NAMALWA (cell line): ENCODE results near the gene MAP4K4.

Source experiments
- DNase-seq: peaks from one replicate; pipeline ENCODE4 v3.0.0-alpha.2; 2015; ENCODE audit warnings: low spot score

Gene MAP4K4

GRCh38 chr2:101841679-101842327, 144.3 kb downstream of the MAP4K4 start:
- no peak for DNase-seq

DNA sequence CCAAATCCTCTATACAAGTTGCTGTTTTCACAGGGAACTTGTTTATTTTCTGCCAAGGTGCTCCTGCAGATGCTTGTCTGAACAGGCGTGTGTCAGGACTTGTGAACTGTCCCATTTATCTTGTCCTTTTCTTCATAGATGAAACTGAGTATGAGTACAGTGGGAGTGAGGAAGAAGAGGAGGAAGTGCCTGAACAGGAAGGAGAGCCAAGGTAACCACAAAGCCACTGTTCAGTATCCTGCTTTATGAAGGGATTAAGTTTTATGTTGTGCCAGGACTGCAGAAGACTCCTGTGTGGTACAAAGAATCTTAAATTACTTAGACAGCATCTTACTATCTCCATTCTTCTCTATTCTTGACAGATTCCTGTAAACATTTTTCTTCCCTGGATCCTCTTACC, 145.0 kb downstream of the MAP4K4 start:
- DNase-seq: no peak

GRCh38 chr2:101843048-101843447, 145.5 kb downstream of the MAP4K4 start:
- no peak for DNase-seq

GRCh38 chr2:101843471-101843870, 146.0 kb downstream of the MAP4K4 start:
- no peak for DNase-seq

DNA sequence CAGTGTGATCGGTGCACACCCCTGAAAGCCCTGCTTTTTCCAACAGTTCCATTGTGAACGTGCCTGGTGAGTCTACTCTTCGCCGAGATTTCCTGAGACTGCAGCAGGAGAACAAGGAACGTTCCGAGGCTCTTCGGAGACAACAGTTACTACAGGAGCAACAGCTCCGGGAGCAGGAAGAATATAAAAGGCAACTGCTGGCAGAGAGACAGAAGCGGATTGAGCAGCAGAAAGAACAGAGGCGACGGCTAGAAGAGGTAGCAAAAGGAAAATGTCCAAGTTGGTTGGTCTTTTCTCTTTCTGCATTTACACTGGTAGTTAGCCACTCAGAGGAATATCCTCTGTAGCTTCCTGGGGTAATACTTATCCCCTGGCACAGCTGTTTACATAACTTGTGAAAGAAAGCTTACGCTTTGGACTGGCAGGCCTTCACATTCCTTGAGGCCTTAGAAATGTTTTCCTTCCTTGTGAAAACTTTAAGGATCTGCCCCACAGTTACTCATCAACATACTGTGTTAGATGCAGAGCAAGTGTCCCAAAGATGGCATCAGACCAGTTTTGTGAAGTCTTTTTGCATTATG, 146.6 kb downstream of the MAP4K4 start:
- DNase-seq: no peak

DNA sequence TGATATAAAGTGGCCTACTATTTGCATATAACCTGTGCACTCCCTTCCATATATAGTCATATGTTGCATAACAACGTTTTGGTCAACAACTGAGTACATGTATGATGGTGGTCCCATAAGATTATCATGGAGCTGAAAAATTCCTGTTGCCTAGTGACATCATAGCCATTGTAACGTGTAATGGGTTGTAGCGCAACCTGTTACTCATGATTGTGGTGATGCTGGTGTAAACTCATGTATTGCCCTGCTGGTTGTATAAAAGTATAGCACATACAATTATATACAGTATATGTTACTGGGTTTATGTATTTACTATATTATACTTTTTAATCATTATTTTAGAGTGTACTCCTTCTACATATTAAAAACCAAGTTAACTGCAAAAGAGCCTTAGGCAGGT, 149.5 kb downstream of the MAP4K4 start:
- DNase-seq: no peak

DNA sequence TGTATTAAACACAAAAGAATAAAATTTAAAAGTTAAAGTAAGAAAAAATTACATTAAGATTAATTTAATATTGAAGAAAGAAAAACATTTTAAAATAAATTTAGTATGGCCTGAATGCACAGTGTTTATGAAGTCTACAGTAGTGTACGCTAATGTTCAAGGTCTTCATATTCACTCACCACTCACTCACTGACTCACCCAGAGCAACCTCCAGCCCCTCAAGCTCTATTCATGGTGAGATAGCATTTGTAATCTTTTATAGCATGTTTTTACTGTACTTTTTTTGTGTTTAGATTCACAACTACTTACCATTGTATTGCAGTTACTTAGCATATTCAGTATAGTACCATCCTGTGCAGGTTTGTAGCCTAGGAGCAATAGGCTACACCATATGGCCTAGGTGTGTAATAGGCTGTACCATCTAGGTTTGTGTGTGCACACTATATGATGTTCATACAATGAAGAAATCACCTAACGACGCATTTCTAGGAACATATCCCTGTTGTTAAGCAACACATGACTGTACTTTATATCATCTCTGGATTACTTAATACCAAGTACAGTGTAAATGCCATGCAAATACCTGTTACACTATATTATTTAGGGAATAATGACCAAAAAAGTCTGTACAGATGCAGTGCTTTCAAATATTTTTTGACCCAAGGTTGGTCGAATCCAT, 150.3 kb downstream of the MAP4K4 start:
- DNase-seq: no peak

GRCh38 chr2:101848769-101849410, 151.4 kb downstream of the MAP4K4 start:
- no peak for DNase-seq

DNA sequence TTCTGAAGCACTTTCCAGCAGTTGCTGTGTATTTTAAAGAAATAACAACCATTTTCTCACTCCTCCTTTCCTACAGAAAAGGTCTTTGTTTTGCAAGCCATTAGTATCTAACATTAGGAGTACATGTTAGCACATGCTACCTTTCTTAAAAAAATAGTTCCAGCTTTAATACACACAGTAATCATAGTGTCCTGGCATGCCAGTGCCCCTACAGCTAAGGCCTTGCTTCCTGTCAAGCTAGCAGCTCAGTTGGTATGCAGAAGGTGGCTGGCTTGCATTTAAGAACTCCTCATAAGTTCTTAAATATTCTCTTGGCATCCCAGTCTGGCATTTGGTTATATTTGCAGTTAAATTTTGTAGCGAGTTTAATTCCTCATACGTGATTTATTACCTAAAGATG, 152.9 kb downstream of the MAP4K4 start:
- no peak for DNase-seq

GRCh38 chr2:101850991-101851390, 153.5 kb downstream of the MAP4K4 start:
- no peak for DNase-seq

DNA sequence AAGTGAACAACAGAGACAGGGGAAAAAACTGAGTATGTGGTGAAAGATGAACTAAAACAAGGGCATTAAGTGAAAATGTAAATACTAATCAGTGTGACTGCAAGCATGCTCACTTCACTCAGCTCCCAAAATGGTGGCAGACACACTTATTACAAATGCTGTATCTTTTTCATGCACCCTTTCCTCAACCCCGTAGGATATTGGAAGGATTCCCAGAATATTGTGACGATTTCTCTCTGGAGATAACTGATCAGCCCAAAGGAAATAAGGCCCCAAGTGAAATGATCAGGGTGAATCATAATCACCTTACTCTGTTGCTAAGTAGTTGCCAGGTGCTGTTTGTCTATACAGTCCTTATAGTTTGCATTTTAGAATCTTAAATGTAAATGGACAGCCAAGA, 155.3 kb downstream of the MAP4K4 start:
- DNase-seq: no peak

- no peak for DNase-seq
Measured at GRCh38 chr2:101854877-101855276, 157.4 kb downstream of the MAP4K4 start.

DNA sequence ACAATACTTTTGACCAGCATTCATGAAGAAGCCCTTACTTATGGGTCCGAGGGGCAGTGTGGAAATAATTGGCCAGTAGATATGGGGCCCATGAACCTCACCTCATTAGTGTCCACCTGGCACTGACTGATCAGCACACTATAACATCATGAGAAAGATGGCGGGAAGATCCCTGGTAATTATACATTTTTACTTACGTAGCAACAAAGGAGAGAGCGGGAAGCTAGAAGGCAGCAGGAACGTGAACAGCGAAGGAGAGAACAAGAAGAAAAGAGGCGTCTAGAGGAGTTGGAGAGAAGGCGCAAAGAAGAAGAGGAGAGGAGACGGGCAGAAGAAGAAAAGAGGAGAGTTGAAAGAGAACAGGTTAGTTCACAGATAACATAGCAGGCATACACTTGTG, 158.3 kb downstream of the MAP4K4 start:
- no peak for DNase-seq

DNA sequence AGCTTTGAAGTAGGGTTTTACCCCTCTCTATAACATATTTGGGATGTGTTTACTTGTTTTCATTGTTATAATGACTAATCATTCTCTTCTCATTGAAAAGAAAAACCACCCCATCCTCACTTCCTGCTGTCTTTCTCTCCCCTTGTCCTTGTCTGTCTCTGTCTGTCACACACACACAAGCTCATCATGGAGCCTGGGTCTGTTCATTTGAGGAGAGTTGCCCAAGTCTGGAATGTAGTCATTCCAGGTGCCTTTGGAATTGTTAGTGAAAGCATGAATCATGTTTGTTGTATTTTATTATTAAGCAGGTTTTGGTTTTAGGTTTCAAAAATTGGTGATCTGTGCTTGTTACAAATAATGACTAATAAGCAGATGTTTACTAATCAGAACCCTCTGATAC, 160.7 kb downstream of the MAP4K4 start:
- no peak for DNase-seq

DNA sequence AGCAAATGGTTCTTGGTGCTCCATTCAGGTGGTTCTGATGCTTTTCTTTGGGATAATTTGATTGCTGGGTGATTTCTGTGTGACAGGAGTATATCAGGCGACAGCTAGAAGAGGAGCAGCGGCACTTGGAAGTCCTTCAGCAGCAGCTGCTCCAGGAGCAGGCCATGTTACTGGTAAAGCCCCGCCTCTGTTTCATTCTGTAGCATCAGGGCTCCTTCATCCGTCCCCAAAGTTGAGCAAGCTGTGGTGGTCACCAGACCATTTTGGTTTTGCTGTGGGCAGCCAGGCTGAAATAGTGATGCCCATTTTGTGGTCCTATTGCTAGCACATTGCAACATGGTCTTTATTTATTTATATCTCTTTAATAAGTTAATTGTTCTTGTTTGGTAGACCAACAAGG, 161.4 kb downstream of the MAP4K4 start:
- DNase-seq: no peak

DNA sequence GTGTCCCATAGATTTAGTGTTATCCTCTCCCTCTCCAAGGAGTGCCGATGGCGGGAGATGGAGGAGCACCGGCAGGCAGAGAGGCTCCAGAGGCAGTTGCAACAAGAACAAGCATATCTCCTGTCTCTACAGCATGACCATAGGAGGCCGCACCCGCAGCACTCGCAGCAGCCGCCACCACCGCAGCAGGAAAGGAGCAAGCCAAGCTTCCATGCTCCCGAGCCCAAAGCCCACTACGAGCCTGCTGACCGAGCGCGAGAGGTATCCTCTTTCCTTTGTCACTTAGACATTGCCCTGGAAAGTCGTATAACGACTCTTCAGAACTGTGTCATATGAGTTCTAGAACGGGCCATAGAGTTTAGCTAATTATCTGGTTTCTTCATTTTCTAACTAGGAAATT, 162.1 kb downstream of the MAP4K4 start:
- no peak for DNase-seq

DNA sequence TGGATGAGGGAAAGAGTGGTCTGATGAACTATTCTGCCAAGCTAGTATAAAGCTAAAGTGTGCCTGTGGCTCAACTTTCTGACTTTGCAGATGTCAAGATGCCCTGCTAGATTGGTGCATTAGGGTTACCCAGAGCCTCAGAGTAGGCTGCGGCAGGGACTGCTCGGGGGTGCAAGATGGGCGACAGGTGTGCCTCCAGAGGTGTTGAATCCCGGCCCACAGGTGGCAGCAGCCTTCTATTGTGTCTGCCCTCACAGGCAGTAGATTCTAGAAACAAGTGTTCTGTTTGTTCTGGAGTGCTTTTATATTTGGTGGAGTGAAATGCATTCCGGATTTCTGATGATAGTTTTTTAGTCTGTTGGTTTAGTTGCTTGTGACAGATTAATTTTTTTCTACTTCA, 162.7 kb downstream of the MAP4K4 start:
- DNase-seq: no peak

DNA sequence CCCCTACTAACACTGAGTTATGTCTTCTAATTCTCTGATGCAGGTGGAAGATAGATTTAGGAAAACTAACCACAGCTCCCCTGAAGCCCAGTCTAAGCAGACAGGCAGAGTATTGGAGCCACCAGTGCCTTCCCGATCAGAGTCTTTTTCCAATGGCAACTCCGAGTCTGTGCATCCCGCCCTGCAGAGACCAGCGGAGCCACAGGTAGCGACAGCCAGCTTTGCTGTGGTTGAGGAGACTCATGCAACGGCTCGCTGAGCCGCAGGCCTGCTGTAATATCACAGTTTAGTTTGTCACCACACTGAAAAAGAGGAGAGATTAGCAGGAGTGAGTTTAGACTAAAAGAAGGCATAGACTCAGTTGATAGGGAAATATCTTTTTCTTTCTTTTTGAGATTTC, 163.3 kb downstream of the MAP4K4 start:
- no peak for DNase-seq

GRCh38 chr2:101861382-101861781, 163.9 kb downstream of the MAP4K4 start:
- no peak for DNase-seq

- DNase-seq: no peak
Measured at GRCh38 chr2:101863534-101863933, 166.0 kb downstream of the MAP4K4 start.

DNA sequence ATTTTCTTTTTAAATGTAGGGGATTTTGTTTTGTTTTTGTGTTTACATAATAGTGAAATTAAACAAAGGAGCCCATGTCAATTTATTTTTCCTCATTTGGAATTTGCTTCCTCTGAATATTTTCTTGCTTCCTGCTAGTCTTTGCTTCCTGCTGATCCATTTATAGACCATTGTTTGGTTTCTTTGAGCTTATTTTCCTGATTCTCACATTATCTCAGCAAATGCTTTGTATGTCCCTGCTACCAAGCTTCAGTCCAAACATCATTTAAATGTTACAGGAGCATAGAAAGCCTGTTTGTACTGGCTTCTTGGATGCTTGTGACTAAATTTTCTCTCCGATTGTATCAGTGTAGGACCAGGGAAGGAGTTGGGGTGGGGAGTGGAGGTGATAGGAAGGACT, 166.9 kb downstream of the MAP4K4 start:
- no peak for DNase-seq

DNA sequence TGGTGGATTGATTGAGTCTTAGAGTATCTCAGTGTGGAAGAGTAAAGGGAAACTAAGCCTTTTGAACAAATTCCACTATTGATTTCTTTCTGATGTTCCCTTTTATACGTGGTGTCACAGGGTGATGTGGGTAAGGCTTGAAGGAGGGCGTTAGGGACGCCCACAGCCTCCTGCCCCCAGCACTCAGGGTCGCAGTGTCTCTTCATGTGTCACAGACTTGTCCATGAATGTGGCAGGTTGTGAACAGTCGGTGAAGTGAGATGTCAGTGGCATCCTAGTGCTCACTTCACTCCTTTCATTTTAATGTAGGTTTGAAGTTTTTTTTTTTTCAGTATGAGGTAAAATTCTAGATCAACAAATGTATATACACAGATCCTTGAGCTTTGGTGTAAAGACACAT, 171.0 kb downstream of the MAP4K4 start:
- no peak for DNase-seq

- DNase-seq: no peak
Measured at GRCh38 chr2:101869527-101869926, 172.0 kb downstream of the MAP4K4 start.
